HepG2 (cell line): Measurements from ENCODE around the gene DUSP15. TPM values are rescaled to one million over a fixed set of nuclear protein-coding genes. Genes with fewer than 3 reads are reported as not detected.

Source experiments
- GMEB1 ChIP-seq: sonication (generic); formaldehyde crosslinking; IDR thresholded peaks from 2 replicates; pipeline ENCODE4 v1.5.1; 2020; ENCODE audit warnings: missing genetic modification reagents, mild to moderate bottlenecking, borderline replicate concordance
- IRF1 ChIP-seq: sonication (generic); formaldehyde crosslinking; IDR thresholded peaks from 2 replicates; pipeline ENCODE4 v1.4.0; 2020; ENCODE audit warnings: low read depth, mild to moderate bottlenecking, missing genetic modification reagents
- KDM2A ChIP-seq: sonication (generic); formaldehyde crosslinking; IDR thresholded peaks from 2 replicates; pipeline ENCODE4 v1.4.0; 2020; ENCODE audit warnings: low read depth, missing genetic modification reagents, borderline replicate concordance
- KLF11 ChIP-seq: IDR thresholded peaks from 2 replicates; pipeline ENCODE4 v1.6.1; 2016; ENCODE audit warnings: missing compliant biosample characterization
- LCORL ChIP-seq, 2 experiments: fragments of 450-650 bp in 1 of 2; sonication (generic) in 1 of 2; formaldehyde crosslinking in 1 of 2; IDR thresholded peaks; 2 replicates each; pipeline versions ENCODE4 v1.5.0 to v1.6.1; 2017 to 2020; ENCODE audit warnings: antibody characterized with exemption in 1 of 2, missing genetic modification reagents in 1 of 2
- MXD4 ChIP-seq: IDR thresholded peaks from 2 replicates; pipeline ENCODE4 v1.6.1; 2016; ENCODE audit warnings: mild to moderate bottlenecking, missing biosample characterization, missing genetic modification reagents
- MYPOP ChIP-seq: sonication (generic); formaldehyde crosslinking; IDR thresholded peaks from 2 replicates; pipeline ENCODE4 v1.8.1; 2023; ENCODE audit warnings: mild to moderate bottlenecking, moderate library complexity, missing genetic modification reagents
- RFX1 ChIP-seq: fragments of 450-650 bp; IDR thresholded peaks from 2 replicates; pipeline ENCODE4 v1.6.1; 2017
- RNF2 ChIP-seq: fragments of 450-650 bp; conservative IDR thresholded peaks from 2 replicates; pipeline ENCODE4 v1.6.1; 2016; ENCODE audit warnings: low read depth
- RORA ChIP-seq: sonication (generic); formaldehyde crosslinking; IDR thresholded peaks from 2 replicates; pipeline ENCODE4 v1.5.0; 2020; ENCODE audit warnings: mild to moderate bottlenecking, missing genetic modification reagents, moderate library complexity
- SALL1 ChIP-seq: sonication (generic); formaldehyde crosslinking; IDR thresholded peaks from 2 replicates; pipeline ENCODE4 v1.8.0; 2022; ENCODE audit warnings: mild to moderate bottlenecking, missing genetic modification reagents
- SP5 ChIP-seq: IDR thresholded peaks from 2 replicates; pipeline ENCODE4 v1.6.1; 2016; ENCODE audit warnings: low read depth, borderline replicate concordance
- ZBTB21 ChIP-seq: sonication (generic); formaldehyde crosslinking; IDR thresholded peaks from 2 replicates; pipeline ENCODE4 v1.4.0; 2020; ENCODE audit warnings: missing genetic modification reagents
- ZMYM2 ChIP-seq: sonication (generic); formaldehyde crosslinking; IDR thresholded peaks from 2 replicates; pipeline ENCODE4 v1.8.0; 2022; ENCODE audit warnings: mild to moderate bottlenecking, missing genetic modification reagents
- ZNF407 ChIP-seq: sonication (generic); formaldehyde crosslinking; IDR thresholded peaks from one replicate; pipeline ENCODE4 v1.5.1; 2020; ENCODE audit warnings: mild to moderate bottlenecking, missing genetic modification reagents; ENCODE audit errors: not compliant biosample characterization
- ZNF816 ChIP-seq: sonication (generic); formaldehyde crosslinking; IDR thresholded peaks from 2 replicates; pipeline ENCODE4 v1.8.0; 2022; ENCODE audit warnings: missing genetic modification reagents, mild to moderate bottlenecking, borderline replicate concordance
- ZNF891 ChIP-seq: sonication (generic); formaldehyde crosslinking; IDR thresholded peaks from 2 replicates; pipeline ENCODE4 v1.5.0; 2020; ENCODE audit warnings: mild to moderate bottlenecking, missing genetic modification reagents
- polyA plus RNA-seq, 8 experiments: library from polyadenylated mRNA; depleted of rRNA in 3 of 8; stranded (reverse) in 7 of 8; unstranded in 1 of 8; fragments of >200 nt; fragmentation: Illumina TruSeq in 4 of 8; extraction: Trizol in 4 of 8; gene quantifications; 2 replicates each; pipeline versions ENCODE4 v1.2.1 to v1.2.3, GENCODE V29; 2011 to 2016; ENCODE audit warnings: low read depth in 4 of 8, missing spikeins in 1 of 8, mixed read lengths in 1 of 8; ENCODE audit not compliant: insufficient read depth in 1 of 8
- total RNA-seq, 5 experiments: library from RNA; depleted of rRNA; stranded (reverse); fragments of >200 nt; fragmentation: Illumina TruSeq; extraction: Trizol; gene quantifications; 2 replicates each; pipeline ENCODE4 v1.2.3, GENCODE V29; 2016; ENCODE audit warnings: low read depth in 1 of 5

The DUSP15 gene
- total and polyA plus RNA-seq, 2 of the 13 experiments (the other 11 are each of a cell fraction or from before 2014, with no cell fraction given) = 0.17 to 0.93 TPM

GRCh38 chr20:31879143-31879987 lies 9.0 kb upstream of the DUSP15 start (continued):
- TF ChIP-seq ZNF407 (CRISPR knock-in tag) (peak; percentile 16), MYPOP (CRISPR knock-in tag) (no peak), GMEB1 (CRISPR knock-in tag) (peak; percentile 49; the same call in 1 of the 2 replicates), ZNF816 (CRISPR knock-in tag) (no peak; the same call in 1 of the 2 replicates), RNF2 (peak; percentile 86), LCORL (IDR thresholded peaks at IDR 0.05) (no peak), LCORL (CRISPR knock-in tag; IDR thresholded peaks at IDR 0.05) (peak; percentile 17; the same call in 1 of the 2 replicates), RFX1 (peak; percentile 99), IRF1 (0 out of 2 replicates have a peak, but pooled peaks have one; percentile 30), MXD4 (CRISPR knock-in tag) (peak; percentile 96), KLF11 (CRISPR knock-in tag) (peak; percentile 65; the same call in 1 of the 2 replicates), ZMYM2 (peak; percentile 76), SALL1 (peak; percentile 74), ZBTB21 (CRISPR knock-in tag) (0 out of 2 replicates have a peak, but pooled peaks have one; percentile 52), RORA (CRISPR knock-in tag) (no peak), KDM2A (peak; percentile 89), ZNF891 (CRISPR knock-in tag) (no peak), SP5 (no peak; the same call in 1 of the 2 replicates)
